GM12878 (cell line): ENCODE results near the gene SMARCA4. TPM values are rescaled to one million over a fixed set of nuclear protein-coding genes. Genes with fewer than 3 reads are reported as not detected.

Experiments used
- ATAC-seq: fragments of 200-7000 bp; cut with Tn5 transposase; 3 replicates; pipeline ENCODE4 v1.9.1; 2020; ENCODE audit warnings: mild to moderate bottlenecking, moderate library complexity
- BruUV-seq: library from RNA; stranded (reverse); fragments of 400-500 nt; replicated peaks from 2 replicates; lab custom pipeline; 2021; lab: Mats Ljungman, UMichigan
- CTCF ChIA-PET: fragments of 300-600 bp; sonication (Branson Sonifier 250); formaldehyde crosslinking; extraction: SDS; loops from one replicate; lab custom pipeline; 2021; ENCODE audit warnings: inconsistent platforms; lab: Yijun Ruan, JAX
- POLR2A ChIA-PET: fragments of 350-600 bp; formaldehyde crosslinking; extraction: SDS; loops from one replicate; lab custom pipeline; 2021; ENCODE audit warnings: inconsistent platforms; lab: Charles Lee
- RAD21 ChIA-PET: fragments of 300-600 bp; sonication (Branson Sonifier 250); formaldehyde crosslinking; loops from one replicate; lab custom pipeline; 2023; ENCODE audit warnings: antibody characterized with exemption; ENCODE audit not compliant: unreplicated experiment; lab: Charles Lee
- SMC1A ChIA-PET: fragments of 300-600 bp; sonication (Branson Sonifier 250); formaldehyde crosslinking; loops from one replicate; lab custom pipeline; 2023; ENCODE audit not compliant: unreplicated experiment, uncharacterized antibody; lab: Charles Lee
- DNase-seq: peaks from one replicate; pipeline ENCODE4 v3.0.0-alpha.2; 2011; ENCODE audit warnings: low read depth, low spot score
- FAIRE-seq: peaks from 3 replicates; lab custom pipeline; 2011; peaks lifted over from hg19 to GRCh38; lab: Jason Lieb, UNC
- H2AFZ ChIP-seq: 2 replicates; pipeline ENCODE4 v1.6.0; 2011; ENCODE audit warnings: low read depth, low read length, control low read depth; ENCODE audit not compliant: control insufficient read depth
- H3K27ac ChIP-seq: 2 replicates; pipeline ENCODE4 v1.5.1; 2011; ENCODE audit warnings: control low read depth; ENCODE audit not compliant: control insufficient read depth, insufficient read depth
- H3K27me3 ChIP-seq, 2 experiments: replicated peaks in 1 of 2; 2 replicates each; pipeline versions ENCODE4 v1.6.0 to v1.6.1; 2011; ENCODE audit warnings: low read length in 1 of 2; ENCODE audit not compliant: control insufficient read depth in 2 of 2, insufficient read depth in 2 of 2
- H3K36me3 ChIP-seq, 2 experiments: 2 replicates each; pipeline ENCODE4 v1.5.1; 2011; ENCODE audit warnings: low read length in 1 of 2; ENCODE audit not compliant: control insufficient read depth in 2 of 2, insufficient read depth in 2 of 2
- H3K4me1 ChIP-seq: 2 replicates; pipeline ENCODE4 v1.6.1; 2011; ENCODE audit warnings: mild to moderate bottlenecking, low read length, moderate library complexity, mixed read lengths; ENCODE audit not compliant: control insufficient read depth, insufficient read depth
- H3K4me2 ChIP-seq: 2 replicates; pipeline ENCODE4 v1.6.0; 2011; ENCODE audit warnings: control low read depth; ENCODE audit not compliant: control insufficient read depth, insufficient read depth
- H3K4me3 ChIP-seq: fragments of 200-600 bp; sonication (generic); 2 replicates; pipeline ENCODE4 v1.5.1; 2016
- H3K79me2 ChIP-seq: 2 replicates; pipeline ENCODE4 v1.6.0; 2011; ENCODE audit warnings: low read length; ENCODE audit not compliant: control insufficient read depth, insufficient read depth
- H3K9ac ChIP-seq: 2 replicates; pipeline ENCODE4 v1.8.0; 2011; ENCODE audit warnings: low read length, control low read depth, mixed read lengths; ENCODE audit not compliant: control insufficient read depth, insufficient read depth
- H3K9me3 ChIP-seq: replicated peaks from 3 replicates; pipeline ENCODE4 v1.5.1; 2011; ENCODE audit warnings: mild to moderate bottlenecking, low read length; ENCODE audit not compliant: control insufficient read depth, insufficient read depth
- H4K20me1 ChIP-seq: 2 replicates; pipeline ENCODE4 v1.6.0; 2011; ENCODE audit not compliant: control insufficient read depth, insufficient read depth
- IRF4 ChIP-seq: IDR thresholded peaks from 2 replicates; pipeline ENCODE4 v1.6.1; 2011; ENCODE audit warnings: low read depth, low read length
- MEF2A ChIP-seq: IDR thresholded peaks from 2 replicates; pipeline ENCODE4 v1.6.1; 2011; ENCODE audit warnings: low read depth, mild to moderate bottlenecking, low read length, moderate library complexity; ENCODE audit not compliant: insufficient read depth
- SIN3A ChIP-seq: IDR thresholded peaks from 2 replicates; pipeline ENCODE4 v1.6.1; 2012; ENCODE audit warnings: low read depth, low read length, improper control_type of control experiment
- WGBS: methylation state at CpG from one replicate; pipeline ENCODE4 v1.1.6; 2016; ENCODE audit warnings: low lambda C conversion rate; ENCODE audit not compliant: insufficient replicate concordance, insufficient coverage; ENCODE audit errors: missing lambda C conversion rate; 5-methylcytosine and 5-hydroxymethylcytosine counted together
- in situ Hi-C: fragments of 300-500 bp; cut with MboI; formaldehyde crosslinking; loops from 9 replicates; pipeline ENCODE4 v1.14.3; 2018; ENCODE audit warnings: mixed read lengths
- intact Hi-C: fragments of 100-400 bp; cut with micrococcal nuclease; formaldehyde crosslinking; loops from one replicate; pipeline ENCODE4 v1.14.2; 2022; ENCODE audit not compliant: unreplicated experiment
- polyA plus RNA-seq, 11 experiments: library from polyadenylated mRNA; depleted of rRNA in 4 of 11; unstranded in 6 of 11; stranded (reverse) in 5 of 11; fragments of >200 nt; fragmentation: Nextera tagmentation in 4 of 11; fragmentation: Illumina TruSeq in 1 of 11; extraction: Ambion mirVana in 4 of 11; extraction: Trizol in 1 of 11; gene quantifications; 1 replicate in 1 of 11; 2 replicates in 10 of 11; pipeline versions ENCODE4 v1.2.1 to v1.2.3, GENCODE V29; 2011 to 2016; ENCODE audit warnings: inconsistent platforms in 2 of 11, missing spikeins in 2 of 11, low read depth in 1 of 11
- total RNA-seq, 4 experiments: library from RNA; depleted of rRNA in 3 of 4; stranded (reverse); fragments of >200 nt in 3 of 4; fragmentation: Illumina TruSeq in 1 of 4; extraction: Trizol in 1 of 4; gene quantifications; 2 replicates each; pipeline versions ENCODE4 v1.2.1 to v1.2.3, GENCODE V29; 2013 to 2021
- TF ChIP-seq, protein P1 (sequence below): fragments of 450-650 bp; IDR thresholded peaks from 2 replicates; pipeline ENCODE4 v1.6.1; 2017; ENCODE audit warnings: antibody characterized with exemption, mild to moderate bottlenecking, moderate library complexity
- TF ChIP-seq, protein P2 (sequence below): fragments of 450-650 bp; formaldehyde crosslinking; IDR thresholded peaks from 2 replicates; pipeline ENCODE4 v1.4.0; 2022; ENCODE audit warnings: mild to moderate bottlenecking, moderate library complexity
- TF ChIP-seq, protein P3 (sequence below): IDR thresholded peaks from 2 replicates; pipeline ENCODE4 v1.6.1; 2011; ENCODE audit warnings: borderline replicate concordance, low read depth, mild to moderate bottlenecking, moderate library complexity, low read length; ENCODE audit not compliant: insufficient read depth, poor library complexity, severe bottlenecking

SMARCA4 gene
- total and polyA plus RNA-seq, 10 of the 15 experiments (the other 5 are each of a cell fraction or from before 2014, with no cell fraction given): 22.4 to 175 (median 57.4) TPM

DNA sequence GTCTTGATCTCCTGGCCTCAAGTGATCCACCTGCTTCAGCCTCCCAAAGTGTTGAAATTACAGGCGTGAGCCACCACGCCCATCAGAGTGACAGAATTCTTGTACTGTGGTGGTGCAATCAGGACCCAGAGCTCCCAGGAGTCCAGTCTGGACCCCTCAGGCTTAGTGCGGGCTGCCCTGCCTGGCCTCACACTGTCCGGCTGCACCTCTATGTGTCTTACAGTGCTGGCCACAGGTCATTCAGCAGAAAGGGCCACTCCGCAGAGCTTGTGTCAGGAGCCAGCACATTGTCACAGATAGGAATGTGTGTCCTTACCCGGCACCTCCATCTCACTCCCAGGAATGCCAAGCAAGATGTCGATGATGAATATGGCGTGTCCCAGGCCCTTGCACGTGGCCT lies 49.2 kb downstream of the SMARCA4 start (continued):
- TF ChIP-seq, protein P1, sequence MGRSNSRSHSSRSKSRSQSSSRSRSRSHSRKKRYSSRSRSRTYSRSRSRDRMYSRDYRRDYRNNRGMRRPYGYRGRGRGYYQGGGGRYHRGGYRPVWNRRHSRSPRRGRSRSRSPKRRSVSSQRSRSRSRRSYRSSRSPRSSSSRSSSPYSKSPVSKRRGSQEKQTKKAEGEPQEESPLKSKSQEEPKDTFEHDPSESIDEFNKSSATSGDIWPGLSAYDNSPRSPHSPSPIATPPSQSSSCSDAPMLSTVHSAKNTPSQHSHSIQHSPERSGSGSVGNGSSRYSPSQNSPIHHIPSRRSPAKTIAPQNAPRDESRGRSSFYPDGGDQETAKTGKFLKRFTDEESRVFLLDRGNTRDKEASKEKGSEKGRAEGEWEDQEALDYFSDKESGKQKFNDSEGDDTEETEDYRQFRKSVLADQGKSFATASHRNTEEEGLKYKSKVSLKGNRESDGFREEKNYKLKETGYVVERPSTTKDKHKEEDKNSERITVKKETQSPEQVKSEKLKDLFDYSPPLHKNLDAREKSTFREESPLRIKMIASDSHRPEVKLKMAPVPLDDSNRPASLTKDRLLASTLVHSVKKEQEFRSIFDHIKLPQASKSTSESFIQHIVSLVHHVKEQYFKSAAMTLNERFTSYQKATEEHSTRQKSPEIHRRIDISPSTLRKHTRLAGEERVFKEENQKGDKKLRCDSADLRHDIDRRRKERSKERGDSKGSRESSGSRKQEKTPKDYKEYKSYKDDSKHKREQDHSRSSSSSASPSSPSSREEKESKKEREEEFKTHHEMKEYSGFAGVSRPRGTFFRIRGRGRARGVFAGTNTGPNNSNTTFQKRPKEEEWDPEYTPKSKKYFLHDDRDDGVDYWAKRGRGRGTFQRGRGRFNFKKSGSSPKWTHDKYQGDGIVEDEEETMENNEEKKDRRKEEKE: no peak
- no peak for TF ChIP-seq SIN3A
- TF ChIP-seq IRF4: no peak
- TF ChIP-seq, protein P2, sequence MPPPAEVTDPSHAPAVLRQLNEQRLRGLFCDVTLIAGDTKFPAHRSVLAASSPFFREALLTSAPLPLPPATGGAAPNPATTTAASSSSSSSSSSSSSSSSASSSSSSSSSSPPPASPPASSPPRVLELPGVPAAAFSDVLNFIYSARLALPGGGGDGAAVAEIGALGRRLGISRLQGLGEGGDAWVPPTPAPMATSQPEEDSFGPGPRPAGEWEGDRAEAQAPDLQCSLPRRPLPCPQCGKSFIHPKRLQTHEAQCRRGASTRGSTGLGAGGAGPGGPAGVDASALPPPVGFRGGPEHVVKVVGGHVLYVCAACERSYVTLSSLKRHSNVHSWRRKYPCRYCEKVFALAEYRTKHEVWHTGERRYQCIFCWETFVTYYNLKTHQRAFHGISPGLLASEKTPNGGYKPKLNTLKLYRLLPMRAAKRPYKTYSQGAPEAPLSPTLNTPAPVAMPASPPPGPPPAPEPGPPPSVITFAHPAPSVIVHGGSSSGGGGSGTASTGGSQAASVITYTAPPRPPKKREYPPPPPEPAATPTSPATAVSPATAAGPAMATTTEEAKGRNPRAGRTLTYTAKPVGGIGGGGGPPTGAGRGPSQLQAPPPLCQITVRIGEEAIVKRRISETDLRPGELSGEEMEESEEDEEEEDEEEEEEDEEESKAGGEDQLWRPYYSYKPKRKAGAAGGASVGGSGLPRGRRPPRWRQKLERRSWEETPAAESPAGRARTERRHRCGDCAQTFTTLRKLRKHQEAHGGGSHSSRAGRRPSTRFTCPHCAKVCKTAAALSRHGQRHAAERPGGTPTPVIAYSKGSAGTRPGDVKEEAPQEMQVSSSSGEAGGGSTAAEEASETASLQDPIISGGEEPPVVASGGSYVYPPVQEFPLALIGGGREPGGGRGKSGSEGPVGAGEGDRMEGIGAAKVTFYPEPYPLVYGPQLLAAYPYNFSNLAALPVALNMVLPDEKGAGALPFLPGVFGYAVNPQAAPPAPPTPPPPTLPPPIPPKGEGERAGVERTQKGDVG (CRISPR knock-in tag): no peak

DNA sequence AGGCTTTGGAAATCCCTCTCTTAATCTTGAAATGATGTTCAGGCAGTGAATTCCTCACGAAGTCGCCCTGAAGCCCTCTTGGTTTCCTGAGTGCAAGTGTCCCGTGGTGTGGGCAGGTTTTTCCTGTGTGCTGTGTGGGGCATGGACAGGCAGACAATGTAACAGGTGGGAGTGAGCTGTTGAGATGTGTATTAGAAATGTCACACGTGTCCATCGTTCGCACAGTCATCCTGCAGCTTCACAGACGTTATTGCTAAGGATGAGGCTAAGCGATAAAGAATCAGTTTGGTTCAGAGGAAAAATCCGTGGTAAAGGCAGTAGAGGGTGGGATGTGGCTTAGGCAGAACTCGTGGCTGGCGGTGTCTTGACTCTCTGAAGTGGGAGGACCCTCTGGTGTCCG lies 51.7 kb downstream of the SMARCA4 start:
- CTCF ChIA-PET: interaction anchor here (0.6 to 3.5 kb wide), 4 partner anchors 23 to 76 kb away, joined by 3 to 20 read pairs (median 14); no protein-coding TSS in a partner anchor
- ATAC-seq: no peak

More for the DNA sequence above, 51.7 kb downstream of the SMARCA4 start:
- TF ChIP-seq, protein P3, sequence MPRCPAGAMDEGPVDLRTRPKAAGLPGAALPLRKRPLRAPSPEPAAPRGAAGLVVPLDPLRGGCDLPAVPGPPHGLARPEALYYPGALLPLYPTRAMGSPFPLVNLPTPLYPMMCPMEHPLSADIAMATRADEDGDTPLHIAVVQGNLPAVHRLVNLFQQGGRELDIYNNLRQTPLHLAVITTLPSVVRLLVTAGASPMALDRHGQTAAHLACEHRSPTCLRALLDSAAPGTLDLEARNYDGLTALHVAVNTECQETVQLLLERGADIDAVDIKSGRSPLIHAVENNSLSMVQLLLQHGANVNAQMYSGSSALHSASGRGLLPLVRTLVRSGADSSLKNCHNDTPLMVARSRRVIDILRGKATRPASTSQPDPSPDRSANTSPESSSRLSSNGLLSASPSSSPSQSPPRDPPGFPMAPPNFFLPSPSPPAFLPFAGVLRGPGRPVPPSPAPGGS: peak; percentile 92
- no peak for TF ChIP-seq MEF2A
- TF ChIP-seq, all 136 proteins: peak for 1
- FAIRE-seq (no peak), DNase-seq (no peak)
- Histone ChIP-seq H3K9ac (no peak overlapping the region), H3K4me3 (no peak overlapping the region), H4K20me1 (no peaks in the 10 kb centered on the region), H2AFZ (no peak overlapping the region), H3K4me1 (no peaks in the 10 kb centered on the region), H3K27me3 (no peaks in the 10 kb centered on the region), H3K4me2 (no peak overlapping the region), H3K9me3 (no peaks in the 10 kb centered on the region), H3K79me2 (no peaks in the 10 kb centered on the region), H3K27ac (no peak overlapping the region), H3K36me3 (peaks cover 34 to 42% of the 10 kb centered on the region in 2 experiments)
- intact Hi-C loops (no loop called here), in situ Hi-C loops (no loop called here)
- TSS peak; percentile 27 for BruUV-seq
- ChIA-PET SMC1A (interaction anchor here (1.1 kb wide), 1 partner anchor 71 kb away, joined by 5 read pairs; no protein-coding TSS in a partner anchor), POLR2A (no interaction called here), RAD21 (no interaction called here)
- 89% methylated on average over 12 of the region's 12 CpGs for WGBS
